Nephron progenitor cell (in vitro differentiated cells): Measurements from ENCODE around the gene MDM2.

Experiments
- DNase-seq: peaks from one replicate; pipeline ENCODE4 v3.0.0; 2021
- H3K27ac Mint-ChIP-seq: 2 replicates; pipeline ENCODE4 v1.8.0; 2021; ENCODE audit warnings: mild to moderate bottlenecking, moderate library complexity, mixed read lengths
- H3K27me3 Mint-ChIP-seq: 2 replicates; pipeline ENCODE4 v1.8.0; 2021; ENCODE audit warnings: mild to moderate bottlenecking, low read depth, mixed read lengths; ENCODE audit not compliant: poor library complexity
- H3K36me3 Mint-ChIP-seq: 2 replicates; pipeline ENCODE4 v1.8.0; 2021; ENCODE audit warnings: low read depth, mixed read lengths
- H3K4me1 Mint-ChIP-seq: 2 replicates; pipeline ENCODE4 v1.8.0; 2021; ENCODE audit warnings: mixed read lengths
- H3K4me3 Mint-ChIP-seq: 2 replicates; pipeline ENCODE4 v1.8.0; 2021; ENCODE audit warnings: mild to moderate bottlenecking, moderate library complexity, mixed read lengths
- H3K9me3 Mint-ChIP-seq: 2 replicates; pipeline ENCODE4 v1.8.0; 2021; ENCODE audit warnings: mild to moderate bottlenecking, moderate library complexity, mixed read lengths
- TF ChIP-seq, protein P1 (sequence below): fragments of 200-600 bp; sonication (generic); IDR thresholded peaks from 2 replicates; pipeline ENCODE4 v1.5.0; 2021; ENCODE audit warnings: antibody characterized with exemption

The MDM2 gene

GRCh38 chr12:68880660-68881325, 72.8 kb downstream of the MDM2 start:
- Mint-ChIP-seq H3K4me1 (peaks cover 12% of the 10 kb centered on the region), H3K9me3 (peaks cover 19% of the 10 kb centered on the region), H3K27ac (no peak overlapping the region), H3K4me3 (no peak overlapping the region), H3K27me3 (no peaks in the 10 kb centered on the region), H3K36me3 (no peaks in the 10 kb centered on the region)
- TF ChIP-seq, protein P1, sequence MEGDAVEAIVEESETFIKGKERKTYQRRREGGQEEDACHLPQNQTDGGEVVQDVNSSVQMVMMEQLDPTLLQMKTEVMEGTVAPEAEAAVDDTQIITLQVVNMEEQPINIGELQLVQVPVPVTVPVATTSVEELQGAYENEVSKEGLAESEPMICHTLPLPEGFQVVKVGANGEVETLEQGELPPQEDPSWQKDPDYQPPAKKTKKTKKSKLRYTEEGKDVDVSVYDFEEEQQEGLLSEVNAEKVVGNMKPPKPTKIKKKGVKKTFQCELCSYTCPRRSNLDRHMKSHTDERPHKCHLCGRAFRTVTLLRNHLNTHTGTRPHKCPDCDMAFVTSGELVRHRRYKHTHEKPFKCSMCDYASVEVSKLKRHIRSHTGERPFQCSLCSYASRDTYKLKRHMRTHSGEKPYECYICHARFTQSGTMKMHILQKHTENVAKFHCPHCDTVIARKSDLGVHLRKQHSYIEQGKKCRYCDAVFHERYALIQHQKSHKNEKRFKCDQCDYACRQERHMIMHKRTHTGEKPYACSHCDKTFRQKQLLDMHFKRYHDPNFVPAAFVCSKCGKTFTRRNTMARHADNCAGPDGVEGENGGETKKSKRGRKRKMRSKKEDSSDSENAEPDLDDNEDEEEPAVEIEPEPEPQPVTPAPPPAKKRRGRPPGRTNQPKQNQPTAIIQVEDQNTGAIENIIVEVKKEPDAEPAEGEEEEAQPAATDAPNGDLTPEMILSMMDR, result no peak
- DNase-seq, result no peak

DNA sequence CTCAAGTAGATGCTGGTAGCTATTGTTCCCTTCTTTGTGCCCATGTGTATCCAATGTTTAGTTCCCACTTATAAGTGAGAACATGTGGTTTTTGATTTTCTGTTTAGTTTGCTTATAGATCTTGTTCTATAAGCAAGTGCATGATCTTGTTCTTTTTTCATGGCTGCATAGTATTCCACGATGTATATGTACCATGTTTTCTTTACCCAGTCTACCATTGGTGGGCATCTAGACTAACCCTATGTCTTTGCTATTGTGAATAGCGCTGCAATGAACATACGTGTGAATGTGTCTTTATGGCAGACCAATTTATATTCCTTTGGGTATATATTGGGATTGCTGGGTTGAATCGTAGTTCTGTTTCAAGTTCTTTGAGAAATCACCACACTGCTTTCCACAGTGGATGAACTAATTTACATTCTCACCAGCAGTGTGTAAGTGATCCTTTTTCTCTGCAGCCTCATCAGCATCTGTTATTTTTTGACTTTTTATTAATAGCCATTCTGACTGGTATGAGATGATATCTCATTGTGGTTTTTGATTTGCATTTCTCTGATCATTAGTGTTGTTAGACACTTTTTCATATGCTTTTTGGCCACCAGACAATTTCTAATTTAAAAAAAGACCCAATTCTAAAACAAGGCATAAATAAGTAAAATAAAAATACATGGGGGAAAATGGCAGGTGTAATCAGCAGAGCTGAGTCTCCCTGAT, 74.4 kb downstream of the MDM2 start:
- Mint-ChIP-seq H3K27me3 (no peaks in the 10 kb centered on the region), H3K36me3 (no peaks in the 10 kb centered on the region), H3K27ac (no peak overlapping the region), H3K9me3 (peaks cover 13% of the 10 kb centered on the region), H3K4me3 (no peak overlapping the region), H3K4me1 (peaks cover 9% of the 10 kb centered on the region)
- no peak for DNase-seq
- TF ChIP-seq, protein P1, result no peak

- H3K27me3 Mint-ChIP-seq, result no peaks in the 10 kb centered on the region
- no peaks in the 10 kb centered on the region for H3K36me3 Mint-ChIP-seq
- no peak overlapping the region for H3K27ac Mint-ChIP-seq
- peaks cover 9% of the 10 kb centered on the region for H3K4me1 Mint-ChIP-seq
- H3K9me3 Mint-ChIP-seq, result peaks cover 7% of the 10 kb centered on the region
- H3K4me3 Mint-ChIP-seq, result no peak overlapping the region
- TF ChIP-seq, protein P1, result no peak
- no peak for DNase-seq
These were observed 75.2 kb downstream of the MDM2 start for GRCh38 chr12:68883151-68883550.

DNA sequence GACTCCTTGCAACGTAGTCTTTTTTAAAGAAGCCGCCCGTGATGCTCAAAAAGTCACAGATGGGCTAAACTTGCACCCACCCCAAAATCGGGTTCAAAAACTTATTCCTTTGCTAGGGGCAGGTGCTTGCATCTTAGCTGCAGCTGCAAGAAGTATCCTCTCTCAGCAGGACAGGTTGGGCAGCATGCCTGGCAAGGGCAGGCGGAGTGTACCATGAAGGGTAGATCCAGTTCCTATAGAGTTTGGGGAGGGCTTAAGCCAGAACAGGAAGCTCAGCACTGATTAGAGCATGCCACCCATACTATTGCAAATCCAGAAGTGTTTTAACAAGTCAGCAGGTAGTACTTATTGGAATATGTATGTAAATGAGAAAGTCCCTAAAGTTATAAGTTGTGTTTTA, 76.3 kb downstream of the MDM2 start:
- H3K27ac Mint-ChIP-seq, result no peak overlapping the region
- H3K36me3 Mint-ChIP-seq, result no peaks in the 10 kb centered on the region
- H3K9me3 Mint-ChIP-seq, result no peaks in the 10 kb centered on the region
- no peak for DNase-seq
- H3K27me3 Mint-ChIP-seq, result no peaks in the 10 kb centered on the region
- peaks cover 14% of the 10 kb centered on the region for H3K4me1 Mint-ChIP-seq
- H3K4me3 Mint-ChIP-seq, result no peak overlapping the region
- TF ChIP-seq, protein P1, result no peak

DNA sequence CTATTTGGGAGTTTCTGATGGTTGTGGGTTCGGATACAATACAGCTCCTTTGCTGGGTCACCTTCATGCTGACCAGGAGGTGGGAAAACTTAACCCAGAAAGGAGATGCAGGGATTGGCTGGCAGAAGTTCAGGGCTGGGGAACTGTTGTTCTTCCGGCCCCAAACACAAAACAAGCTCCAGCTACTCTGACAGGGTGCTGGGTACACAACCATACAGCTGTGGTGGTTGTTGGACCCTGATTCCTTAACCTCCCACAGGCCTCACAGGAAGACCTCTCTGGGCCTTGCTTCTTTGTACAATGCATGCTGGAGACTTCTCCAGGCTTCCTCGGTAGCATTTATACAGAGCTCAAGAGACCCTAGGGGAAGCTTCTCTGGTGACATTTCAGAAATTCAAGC, 77.4 kb downstream of the MDM2 start:
- DNase-seq, result no peak
- Mint-ChIP-seq H3K36me3 (no peaks in the 10 kb centered on the region), H3K27me3 (no peaks in the 10 kb centered on the region), H3K27ac (no peak overlapping the region), H3K4me1 (peaks cover 21% of the 10 kb centered on the region), H3K4me3 (no peak overlapping the region), H3K9me3 (no peaks in the 10 kb centered on the region)
- TF ChIP-seq, protein P1, result no peak
